SH-SY5Y (cell line): ENCODE results near the gene CHST13.

Experiments used
- GATA2 ChIP-seq: IDR thresholded peaks from 2 replicates; pipeline ENCODE4 v1.6.1; 2011; ENCODE audit warnings: mild to moderate bottlenecking, low read depth, low read length
- GATA3 ChIP-seq: IDR thresholded peaks from 2 replicates; pipeline ENCODE4 v1.6.1; 2011; ENCODE audit warnings: low read depth, mild to moderate bottlenecking, low read length, moderate library complexity

- TF ChIP-seq GATA3 (no peak), GATA2 (no peak)
Observed at GRCh38 chr3:126582311-126582710, 58.4 kb downstream of the CHST13 start.
